ENCODE results near the gene PPME1.

The PPME1 gene

DNA sequence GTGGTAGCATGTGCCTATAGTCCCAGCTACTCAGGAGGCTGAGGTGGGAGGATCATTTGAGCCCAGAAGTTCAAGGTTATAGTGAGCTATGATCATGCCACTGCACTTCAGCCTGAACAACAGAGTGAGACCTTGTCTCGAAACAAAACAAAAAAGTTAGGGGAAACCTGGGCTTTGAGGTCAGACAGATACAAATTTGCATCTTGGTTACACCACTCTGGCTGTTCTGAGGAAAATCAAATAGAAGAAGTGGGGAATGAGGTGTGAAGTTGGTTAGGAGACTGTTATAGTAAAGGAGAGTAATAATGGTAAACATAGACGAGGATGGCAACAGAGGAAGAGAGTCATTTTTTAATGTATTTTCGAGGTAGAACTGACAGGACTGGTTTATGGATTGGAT lies 62.6 kb downstream of the PPME1 start:
- DNase-seq: no peak

DNA sequence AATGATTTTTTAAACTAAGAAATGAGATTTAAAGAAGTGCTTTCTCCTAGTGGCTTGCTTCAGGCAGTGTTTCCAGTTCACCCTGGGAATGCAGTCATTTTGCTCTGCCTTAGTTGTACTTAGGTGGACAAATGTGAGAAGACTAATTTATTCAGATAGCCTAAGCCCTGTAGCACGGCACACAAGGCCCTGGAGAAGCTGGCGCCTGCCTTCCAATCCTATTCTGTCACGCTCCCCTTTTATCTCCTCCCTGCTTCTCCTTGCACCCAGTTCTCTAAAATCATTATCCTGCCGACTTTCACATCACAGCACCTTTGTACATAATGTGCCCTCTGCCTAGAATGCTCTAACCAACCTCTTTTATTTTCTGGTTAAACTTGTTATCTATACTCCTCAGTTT lies 64.0 kb downstream of the PPME1 start:
- DNase-seq: no peak

DNA sequence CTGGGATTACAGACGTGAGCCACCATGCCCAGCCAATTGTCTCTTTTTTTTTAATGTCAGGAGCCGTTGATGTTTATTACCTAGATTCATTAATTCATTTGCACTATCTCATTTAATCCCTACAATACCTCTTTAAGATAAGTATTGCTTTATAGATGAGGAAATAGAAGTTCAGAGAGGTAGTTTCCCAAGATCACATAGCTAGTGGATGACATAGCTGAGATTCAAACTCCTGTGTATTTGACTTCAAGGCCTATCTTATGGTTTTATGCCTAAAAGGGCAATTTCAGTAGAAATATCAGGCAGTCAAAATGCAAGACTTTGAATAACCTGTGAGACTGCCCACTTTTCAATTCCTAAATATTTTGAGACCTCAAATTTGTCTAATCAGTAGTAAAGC lies 66.5 kb downstream of the PPME1 start:
- DNase-seq: no peak

DNA sequence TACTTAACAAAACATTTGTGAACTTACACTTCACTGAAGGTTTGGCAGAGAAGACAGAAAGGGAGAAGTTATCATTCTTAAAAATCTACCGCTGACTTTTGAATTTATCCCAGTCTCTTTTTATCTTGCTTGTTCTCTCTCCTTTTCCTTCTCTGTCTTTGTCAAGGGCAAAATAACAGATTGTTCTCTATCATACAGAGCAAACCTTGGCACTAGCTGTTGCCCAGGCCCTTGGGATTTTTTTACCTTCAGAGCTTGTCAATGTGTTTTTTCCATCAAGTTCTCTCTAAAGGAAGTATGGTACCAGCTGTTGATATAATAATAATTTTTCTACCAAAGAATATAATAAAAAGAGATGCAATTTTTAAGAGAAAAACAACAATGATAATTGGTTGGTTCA lies 67.2 kb downstream of the PPME1 start:
- no peak for DNase-seq

DNA sequence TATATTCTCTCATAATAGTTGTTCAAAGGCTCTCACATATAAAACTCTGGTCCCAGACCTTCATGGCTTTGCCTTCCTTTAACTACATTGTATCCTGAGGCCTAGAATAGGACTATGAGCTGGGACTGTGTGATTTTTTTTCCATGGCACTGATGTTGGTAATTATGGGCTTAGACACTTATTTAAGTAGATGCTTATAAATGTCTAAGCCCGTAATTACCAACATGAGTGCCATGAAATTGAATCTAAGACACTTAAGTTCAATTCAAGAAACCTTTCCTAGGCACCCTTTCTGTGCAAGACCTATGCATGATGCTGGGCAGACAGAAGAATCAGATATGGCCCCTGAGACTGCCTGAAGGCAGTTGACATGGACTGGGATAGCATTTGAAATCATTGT lies 77.4 kb downstream of the PPME1 start:
- DNase-seq: no peak

DNA sequence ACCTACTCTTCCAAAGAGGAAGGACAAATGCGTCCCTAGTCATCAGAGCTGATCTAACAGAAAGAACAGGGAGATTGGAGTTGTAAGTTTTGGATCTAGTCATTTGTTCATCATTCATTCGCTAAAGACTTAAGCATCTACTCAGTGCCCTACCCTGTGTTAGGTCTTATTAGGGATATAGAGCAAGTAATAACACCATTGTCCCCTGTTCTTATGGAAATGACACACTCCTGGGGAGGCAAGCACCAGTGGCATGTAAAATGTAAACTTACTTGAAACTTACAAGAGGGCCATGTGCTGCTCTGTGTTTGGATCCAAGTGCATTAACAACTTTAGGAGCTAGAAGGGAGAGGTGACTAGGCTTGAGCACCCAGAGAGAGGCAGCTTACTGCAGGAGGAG lies 78.4 kb downstream of the PPME1 start:
- no peak for DNase-seq

DNA sequence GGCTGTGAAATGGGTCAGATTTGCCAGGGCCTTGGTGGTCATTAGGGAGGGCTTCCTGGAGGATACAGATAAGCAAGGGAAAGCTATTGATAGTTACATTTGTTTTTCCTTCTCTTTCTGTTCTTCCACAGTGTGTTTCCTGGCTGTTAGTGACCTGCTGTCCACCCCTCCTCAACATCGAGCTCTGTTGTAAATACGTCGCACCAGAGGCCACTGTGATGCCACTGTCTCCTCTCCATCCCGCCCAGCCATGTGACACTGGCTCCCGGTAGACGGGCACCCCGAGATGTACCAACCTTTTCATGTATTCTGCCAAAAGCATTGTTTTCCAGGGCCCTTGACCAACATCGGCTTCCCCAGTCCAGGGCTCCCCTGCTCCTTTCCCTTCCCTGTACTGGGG lies 82.3 kb downstream of the PPME1 start:
- no peak for DNase-seq

DNA sequence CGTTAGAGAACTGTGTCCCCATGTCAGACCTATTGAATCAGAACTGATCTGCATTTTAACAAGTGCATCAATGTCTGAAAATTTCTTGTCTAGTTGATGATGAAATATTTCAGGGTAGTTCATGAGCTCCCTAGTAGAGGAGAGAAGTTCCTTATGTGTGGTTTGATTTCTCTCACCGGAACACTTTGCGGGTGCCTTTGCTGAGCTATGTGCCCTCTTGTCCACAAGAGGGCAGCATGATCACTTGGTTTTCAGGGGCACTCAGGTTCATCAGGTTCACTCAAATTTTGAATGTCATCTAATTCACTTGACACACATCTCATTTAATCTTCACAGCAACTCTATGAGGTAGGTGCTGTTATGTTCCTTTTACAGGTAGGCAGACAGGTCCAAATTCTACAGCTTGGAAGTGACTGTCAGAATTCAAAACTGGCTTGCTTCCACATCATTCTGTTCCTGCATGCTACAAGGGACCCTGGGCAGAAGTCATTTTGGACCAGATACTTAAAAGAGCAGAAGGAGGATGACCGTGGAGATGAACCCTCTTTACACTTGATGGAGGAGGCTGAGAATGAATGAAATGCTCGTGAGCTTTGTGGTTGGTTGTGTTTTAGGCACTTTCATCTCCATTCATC lies 84.8 kb downstream of the PPME1 start:
- peak; percentile 71 for DNase-seq

DNA sequence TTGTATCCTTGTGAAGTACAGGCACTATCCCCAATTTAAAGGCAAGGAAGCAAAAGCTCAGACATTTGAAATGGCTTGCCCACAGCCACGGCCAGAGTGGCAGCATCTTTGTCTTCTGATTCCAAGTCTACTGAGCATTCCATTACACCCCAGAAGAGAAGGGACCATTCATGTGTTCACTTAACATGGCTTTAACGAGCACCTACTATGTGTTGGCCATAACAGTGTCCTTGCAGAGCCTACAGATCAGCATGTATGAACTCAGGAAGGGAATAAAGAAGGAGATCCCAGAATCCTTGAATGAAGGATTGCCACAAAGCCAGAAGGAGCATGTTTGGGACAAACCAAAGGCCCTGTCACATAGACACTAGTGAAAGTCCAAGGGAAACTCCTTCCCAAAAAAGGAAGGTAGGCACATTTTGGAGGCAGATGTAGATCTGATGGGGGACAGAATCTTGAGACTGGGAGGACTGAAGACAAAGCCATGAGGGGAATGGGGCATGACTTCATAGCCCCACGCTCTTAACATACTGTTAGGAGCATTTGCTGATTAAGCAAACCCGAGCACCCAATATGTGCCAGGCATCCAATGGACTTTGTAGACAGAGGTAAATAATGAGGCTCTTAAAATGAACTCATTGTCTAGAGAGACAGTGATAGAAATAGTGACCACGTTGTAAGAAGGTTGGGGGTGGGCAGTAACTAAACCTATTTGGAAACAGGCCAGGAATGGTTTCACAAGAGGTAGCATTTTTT lies 85.5 kb downstream of the PPME1 start:
- no peak for DNase-seq

DNA sequence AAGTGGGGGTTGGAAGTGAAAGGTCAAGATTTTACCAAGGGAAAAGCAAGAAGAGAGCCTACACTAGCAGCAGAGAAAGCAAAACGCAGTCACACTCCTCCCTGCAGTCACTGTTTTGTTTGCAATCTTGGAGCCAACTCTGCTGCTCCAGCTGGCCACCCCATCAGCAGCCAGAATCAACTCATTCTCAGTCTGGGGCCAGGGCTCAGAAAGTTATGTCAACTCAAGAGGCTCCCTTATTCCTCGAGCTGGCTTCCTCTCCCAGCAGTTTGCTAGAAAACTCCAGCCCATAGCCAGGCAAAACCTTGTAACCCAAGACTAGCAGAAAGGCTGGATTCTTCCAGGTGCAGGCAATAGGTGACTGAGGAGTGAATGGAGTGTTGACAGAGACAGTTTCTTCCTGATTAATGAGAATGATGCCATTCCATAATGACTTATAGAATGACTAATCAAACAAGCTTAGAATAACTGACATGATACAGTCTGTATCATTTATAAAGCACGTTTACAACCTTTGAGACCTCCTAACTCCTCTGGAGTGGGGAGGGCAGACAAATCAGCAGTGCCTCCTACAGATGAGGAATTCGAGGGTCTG lies 87.0 kb downstream of the PPME1 start:
- no peak for DNase-seq

DNA sequence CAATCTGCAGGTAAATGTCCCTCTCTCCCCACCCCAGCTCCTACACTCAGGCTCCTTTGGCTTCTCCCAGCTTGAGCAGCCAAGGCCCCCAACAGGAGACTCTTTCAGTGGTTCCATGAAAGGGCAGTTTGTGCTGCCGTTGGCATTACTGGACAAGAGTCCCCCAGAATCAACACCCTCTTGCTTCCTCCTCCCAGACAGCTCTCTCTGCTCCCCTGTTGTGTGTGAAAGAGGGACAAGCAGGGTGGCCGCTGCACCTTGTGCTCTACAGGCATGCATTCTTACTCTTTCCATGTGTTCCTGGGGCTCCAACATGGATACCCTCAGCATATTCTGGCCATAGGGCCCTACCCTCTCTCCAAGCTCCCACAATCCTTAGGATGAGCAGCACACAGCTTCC lies 91.6 kb downstream of the PPME1 start:
- DNase-seq: no peak

DNA sequence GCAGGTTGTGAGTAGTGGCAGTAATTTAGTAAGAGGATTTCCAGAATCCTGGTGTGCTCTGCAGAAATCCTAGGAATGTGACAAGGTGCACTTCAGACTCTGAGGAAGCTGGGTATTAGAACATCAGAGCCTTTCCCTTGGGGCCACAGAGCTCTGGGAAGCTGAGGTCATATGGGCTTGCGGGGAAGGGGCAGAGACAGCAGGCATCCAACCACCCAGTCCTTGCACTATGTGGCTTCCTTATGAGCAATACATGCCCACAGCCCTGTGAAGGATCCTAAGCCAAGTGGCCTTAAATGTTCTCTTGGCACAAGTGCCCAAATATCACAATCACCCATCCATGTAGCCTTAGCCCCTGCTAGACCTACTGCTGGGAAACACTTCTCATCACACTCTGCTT lies 94.2 kb downstream of the PPME1 start:
- DNase-seq: no peak

DNA sequence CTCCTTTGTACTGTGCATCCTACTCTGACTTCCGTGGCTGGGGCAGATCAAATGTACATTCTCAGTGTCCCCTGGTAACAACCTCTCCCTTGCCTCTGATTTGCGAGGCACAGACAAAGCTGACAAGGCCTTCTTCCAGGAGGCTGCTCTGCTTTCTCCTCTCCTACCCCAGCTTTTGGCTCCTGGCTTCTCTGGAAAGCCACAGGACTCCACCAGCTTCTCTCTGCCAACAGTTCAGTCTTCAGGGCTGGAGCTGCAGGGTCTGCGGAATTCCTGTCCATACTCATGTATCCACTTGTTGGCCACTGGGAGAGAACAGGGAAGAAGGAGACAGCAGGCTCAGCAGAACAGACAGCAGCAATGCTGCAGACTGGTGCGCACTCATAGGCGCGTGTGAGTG lies 95.9 kb downstream of the PPME1 start:
- no peak for DNase-seq

DNA sequence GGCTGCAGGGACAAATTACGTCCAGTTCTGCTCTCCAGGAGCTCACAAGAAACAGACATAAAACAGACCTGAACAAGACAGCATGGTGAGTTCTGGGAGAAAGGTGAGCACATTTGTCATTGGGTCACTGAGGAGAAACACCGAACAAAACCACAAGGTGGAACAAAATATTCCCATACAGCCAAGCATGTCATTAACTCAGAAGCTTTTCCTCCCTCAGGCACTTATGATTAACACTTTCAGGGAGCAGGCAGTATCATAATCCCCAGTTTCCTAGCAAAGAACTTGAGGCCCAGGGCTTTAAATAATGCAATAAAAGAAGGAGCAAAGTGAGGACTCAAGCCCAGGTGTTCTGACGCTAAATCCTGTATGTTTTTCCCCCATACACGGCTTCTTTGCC lies 97.4 kb downstream of the PPME1 start:
- no peak for DNase-seq

DNA sequence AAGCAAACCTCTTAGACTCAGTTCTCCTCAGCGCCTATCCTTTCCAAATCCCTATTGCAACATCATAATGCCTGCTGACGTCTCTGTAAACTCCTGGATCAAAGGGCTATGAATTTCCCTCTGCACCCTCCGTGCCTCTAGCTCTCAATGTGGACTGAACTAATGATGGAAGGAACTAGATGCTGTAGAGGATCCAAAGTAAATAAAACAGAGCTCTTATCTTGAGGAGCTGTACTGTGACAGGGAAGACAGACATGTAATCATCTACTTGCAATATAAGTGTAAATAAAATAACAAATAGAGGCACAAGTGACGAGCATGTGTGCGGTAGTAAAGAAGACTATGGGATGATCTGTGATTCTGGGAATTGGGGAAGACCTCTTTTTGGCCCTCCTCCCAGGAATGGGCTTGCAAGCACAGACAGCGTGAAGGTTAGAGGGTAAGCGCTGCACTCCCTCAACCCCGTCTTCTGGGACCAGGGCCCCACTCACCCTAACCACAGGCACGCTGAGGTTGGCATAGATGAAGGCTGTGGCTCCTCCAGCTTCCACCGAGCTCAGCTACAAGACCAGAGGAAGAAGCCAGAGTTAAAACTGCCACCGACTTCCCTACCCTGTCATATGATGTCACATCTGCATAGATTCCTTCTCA lies 98.2 kb downstream of the PPME1 start:
- DNase-seq: peak; percentile 9

DNA sequence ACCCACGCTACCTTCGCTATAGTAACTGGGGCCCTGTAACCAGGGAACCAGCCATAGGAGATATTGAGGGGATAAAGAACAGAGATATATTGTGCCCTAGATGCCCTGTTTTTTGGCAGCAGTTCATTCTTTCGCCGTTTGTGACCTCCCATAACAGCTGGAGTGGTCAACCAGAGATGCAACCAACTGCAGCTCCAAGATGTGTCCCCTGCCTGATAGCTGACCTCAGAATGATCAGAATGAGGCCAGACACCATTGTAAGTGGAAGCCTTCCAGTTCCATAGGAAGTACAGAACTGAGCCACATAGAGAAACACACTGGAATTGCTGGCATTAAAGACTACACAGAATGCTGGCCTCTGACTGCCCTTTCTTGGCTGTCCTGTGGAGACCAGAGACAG lies 101.2 kb downstream of the PPME1 start:
- DNase-seq: no peak

DNA sequence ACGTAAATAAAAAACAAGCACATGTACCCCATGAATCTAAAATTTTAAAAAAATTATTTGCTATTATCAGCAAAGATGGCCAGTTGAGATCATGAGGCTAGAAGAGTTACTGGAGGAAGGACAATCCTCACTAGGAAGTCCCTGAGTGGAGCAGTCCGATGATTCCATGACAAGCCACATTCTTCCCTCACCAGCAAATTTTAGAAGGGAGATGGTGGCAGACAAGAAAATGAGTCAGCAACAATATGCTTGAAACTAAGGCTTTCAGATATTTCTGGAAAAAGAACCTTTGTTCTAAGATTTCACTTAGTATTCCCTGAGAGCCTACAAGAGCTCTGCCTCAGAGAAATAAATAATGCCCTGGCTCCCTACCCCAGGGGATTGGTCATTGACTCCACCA lies 105.5 kb downstream of the PPME1 start:
- no peak for DNase-seq

DNA sequence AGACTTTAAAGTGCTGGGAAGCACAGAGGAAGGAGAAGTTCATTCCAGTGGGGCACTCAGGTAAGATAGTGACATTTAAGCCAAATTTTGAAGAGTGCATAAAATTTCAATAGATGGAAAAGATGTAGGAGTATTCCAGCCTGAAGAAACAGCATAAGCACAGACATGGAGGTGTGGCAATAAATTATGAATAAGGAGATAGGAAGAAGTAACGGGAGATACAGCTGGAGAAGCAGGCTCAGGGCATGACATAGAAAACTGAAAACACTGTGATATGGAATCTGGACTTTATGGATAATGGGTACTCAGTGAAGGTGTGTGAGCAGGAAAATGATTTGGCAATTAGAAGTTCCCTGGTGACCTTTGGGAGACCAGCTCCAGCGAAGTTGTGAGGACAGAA lies 107.0 kb downstream of the PPME1 start:
- no peak for DNase-seq

DNA sequence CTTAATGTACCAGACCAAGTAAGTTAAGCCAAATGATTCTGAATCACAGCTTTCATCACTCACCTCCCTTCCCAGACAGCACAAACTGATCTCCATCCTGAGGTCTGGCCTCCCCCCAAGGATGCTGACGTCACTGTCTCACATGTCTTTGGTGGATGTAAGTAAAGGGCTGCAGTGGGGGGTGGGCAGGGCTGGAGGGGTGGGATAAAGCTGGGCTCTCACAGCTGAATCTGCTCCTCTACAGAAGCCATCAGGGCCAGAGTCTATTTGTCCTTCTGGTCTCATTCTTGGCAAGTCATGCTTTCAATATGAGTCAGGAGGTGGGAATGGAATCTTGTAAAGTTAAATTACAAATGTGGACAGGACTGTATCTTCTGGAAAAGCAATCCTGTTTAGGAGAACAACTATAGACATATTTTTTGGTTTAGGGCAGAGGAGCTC lies 107.7 kb downstream of the PPME1 start:
- no peak for DNase-seq

DNA sequence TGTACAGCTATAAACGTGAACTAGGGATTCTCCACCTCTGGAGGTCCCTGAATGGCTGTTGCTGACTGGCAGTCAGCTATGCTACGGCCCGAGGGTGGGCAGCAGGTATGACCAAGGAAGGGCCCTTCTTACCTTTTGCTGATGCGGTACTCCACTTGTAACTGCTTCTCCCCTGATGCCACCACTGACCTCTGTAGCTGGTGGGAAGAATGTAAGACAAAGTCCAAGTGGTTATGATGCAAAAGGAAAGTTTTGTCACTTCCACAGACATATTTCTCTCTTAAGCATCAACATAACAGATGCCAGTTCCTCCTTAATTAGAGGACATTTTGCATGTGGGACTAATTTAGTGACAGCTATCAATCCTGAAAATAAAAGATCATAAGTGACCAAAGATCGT lies 108.2 kb downstream of the PPME1 start:
- no peak for DNase-seq

DNA sequence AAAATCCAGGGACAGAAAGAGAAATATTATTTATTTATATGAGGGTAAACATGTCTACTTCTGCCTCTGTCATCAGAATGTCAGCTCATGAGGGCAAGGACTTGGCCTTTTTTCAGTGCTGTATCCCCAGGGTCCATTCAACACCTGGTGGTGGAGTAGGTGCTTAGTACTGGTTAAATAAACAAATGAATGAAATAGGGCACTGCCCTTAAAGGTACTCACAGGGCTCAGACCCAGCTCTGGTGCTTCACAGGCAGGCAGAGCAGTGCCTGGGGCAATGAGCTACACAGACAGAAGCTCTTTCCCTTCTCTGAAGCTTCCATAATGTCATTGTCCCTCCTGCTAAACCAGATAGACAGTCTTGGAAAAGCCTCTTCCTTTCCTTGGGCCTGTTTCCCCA lies 109.4 kb downstream of the PPME1 start:
- DNase-seq: no peak

DNA sequence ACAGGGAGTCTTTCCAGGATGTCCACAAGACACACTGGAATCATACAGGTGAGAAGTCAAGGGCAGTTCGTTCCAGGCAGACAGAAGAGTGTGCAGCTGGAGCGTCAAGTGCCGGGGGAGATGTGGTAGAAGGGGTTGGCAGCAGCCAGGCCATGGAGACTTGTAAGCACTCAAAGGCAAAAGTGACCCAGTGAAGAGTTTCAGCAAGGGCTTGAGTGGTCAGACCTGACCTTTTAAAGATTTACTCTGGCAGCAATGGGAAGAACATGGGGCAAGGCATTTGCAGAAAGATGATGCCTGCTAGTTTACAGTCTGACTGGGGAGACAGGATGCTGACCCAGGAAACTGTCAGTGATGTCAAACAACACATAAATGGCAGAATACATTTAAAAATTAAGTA lies 111.3 kb downstream of the PPME1 start:
- DNase-seq: no peak

DNA sequence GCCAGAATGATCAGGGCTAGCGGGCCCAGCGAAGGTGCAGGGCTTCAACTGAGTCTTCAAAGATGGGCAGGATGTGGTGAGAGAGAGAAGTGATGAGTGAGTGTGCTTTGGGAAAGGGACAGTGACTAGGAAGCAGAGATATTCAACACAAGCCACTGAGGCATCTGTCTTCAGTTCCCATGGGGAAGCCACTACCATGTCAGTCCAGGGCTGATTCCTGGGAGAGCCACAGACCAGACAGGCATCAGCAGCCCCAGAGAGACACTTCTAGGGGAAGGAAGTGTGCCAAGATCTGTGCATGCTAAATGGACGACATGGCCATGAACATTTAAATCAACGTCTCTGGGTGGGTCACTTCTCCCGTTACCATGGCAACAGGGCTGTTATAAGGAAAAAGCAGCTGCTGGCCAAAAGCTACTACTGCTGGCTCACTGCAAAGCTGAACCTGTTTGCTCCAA lies 111.9 kb downstream of the PPME1 start:
- no peak for DNase-seq

DNA sequence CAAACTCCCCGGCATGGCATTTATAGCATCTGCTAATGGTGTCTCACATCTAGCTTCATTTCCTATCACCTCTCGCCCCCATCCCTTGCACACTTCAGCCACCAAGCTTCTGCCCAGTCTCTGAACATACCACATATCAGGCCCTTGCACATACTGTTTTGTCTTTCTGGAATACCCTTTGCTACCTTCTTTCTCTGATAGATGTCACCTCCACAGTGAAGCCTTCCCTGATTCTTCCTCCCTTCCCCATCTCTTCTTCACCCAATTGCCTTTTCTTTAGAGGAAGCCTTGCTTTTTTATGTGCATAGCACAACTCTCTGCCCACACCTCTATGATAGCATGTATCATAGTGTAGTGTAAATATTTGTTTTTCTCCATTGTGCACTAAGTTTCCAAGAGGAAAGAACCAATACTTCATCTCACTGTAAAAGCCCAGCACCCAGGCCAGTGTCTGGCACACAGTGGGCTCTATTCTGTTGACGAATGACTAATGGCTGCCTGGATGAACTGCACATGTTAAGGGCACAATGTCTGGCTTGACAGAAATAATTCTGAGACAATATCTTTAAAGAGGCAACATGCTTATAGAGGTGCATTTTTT lies 112.6 kb downstream of the PPME1 start:
- DNase-seq: no peak
